Measurements from ENCODE around the gene TBL1X. TPM values are rescaled to one million over a fixed set of nuclear protein-coding genes. Genes with fewer than 3 reads are reported as not detected.

TBL1X gene
- total RNA-seq, 1 experiment from 2014 or later, result 31.9 TPM

- 0 out of 2 replicates have a peak overlapping the region, but pooled peaks have one; percentile 48 for H3K4me2 ChIP-seq (ENCODE audit: low read length)
- no peak overlapping the region for H2AFZ ChIP-seq (ENCODE audit: low read length)
- H3K9me3 ChIP-seq (ENCODE audit: low read length), result no peaks in the 10 kb centered on the region
- no peak for TF ChIP-seq EZH2 (IDR thresholded peaks at IDR 0.05; ENCODE audit: low read length, unreplicated experiment)
- no peak for TF ChIP-seq CTCF (conservative IDR thresholded peaks at IDR 0.05; ENCODE audit: low read depth, low read length)
- TF ChIP-seq EZH2phosphoT487 (IDR thresholded peaks at IDR 0.05; ENCODE audit: borderline replicate concordance, low read length), result no peak
- intact Hi-C loops (cut with micrococcal nuclease), result loop anchor here (10.0 kb wide), 1 partner anchor 212 kb away; the partner anchor contains the start of gene TBL1X
- no peaks in the 10 kb centered on the region for H3F3A ChIP-seq (ENCODE audit: low read length, unreplicated experiment)
- H3K4me1 ChIP-seq (ENCODE audit: insufficient read depth, low read length), result peaks cover 9% of the 10 kb centered on the region; the same call in 1 of the 2 replicates
- H3K9me2 ChIP-seq (replicated peaks; ENCODE audit: low read length), result no peaks in the 10 kb centered on the region
- no peak overlapping the region for H3K9ac ChIP-seq (ENCODE audit: low read length)
- no peak; the same call in 1 of the 2 replicates for ATAC-seq
- H3K79me2 ChIP-seq (ENCODE audit: low read length), result no peaks in the 10 kb centered on the region
- DNase-seq, result no peak
- CTCF ChIA-PET, result no interaction called here
- no peak overlapping the region for H3K4me3 ChIP-seq (ENCODE audit: low read length)
- peak overlapping the region; percentile 70 for H3K27ac ChIP-seq (ENCODE audit: low read length)
- H3K27me3 ChIP-seq (ENCODE audit: low read length), result no peaks in the 10 kb centered on the region
- H4K20me1 ChIP-seq (ENCODE audit: low read length), result no peaks in the 10 kb centered on the region
- BruUV-seq (replicated peaks), result no TSS peak
- POLR2A ChIA-PET (ENCODE audit: unreplicated experiment), result no interaction called here
- no peaks in the 10 kb centered on the region; the same call in 1 of the 2 replicates for H3K36me3 ChIP-seq (ENCODE audit: low read depth, low read length)
These were observed 211.9 kb downstream of the TBL1X start for GRCh38 chrX:9676738-9677097.

- intact Hi-C loops (cut with micrococcal nuclease), result loop anchor here (10.0 kb wide), 1 partner anchor 212 kb away; the partner anchor contains the start of gene TBL1X
- ChIA-PET POLR2A (ENCODE audit: unreplicated experiment) (no interaction called here), CTCF (no interaction called here)
- no peaks in the 10 kb centered on the region; the same call in 1 of the 2 replicates for H3K36me3 ChIP-seq (ENCODE audit: low read depth, low read length)
- H3K9me3 ChIP-seq (ENCODE audit: low read length), result no peaks in the 10 kb centered on the region
- H3K9ac ChIP-seq (ENCODE audit: low read length), result 0 out of 2 replicates have a peak overlapping the region, but pooled peaks have one; percentile 6
- peak overlapping the region; percentile 48 for H3K4me2 ChIP-seq (ENCODE audit: low read length)
- no peaks in the 10 kb centered on the region for H3K27me3 ChIP-seq (ENCODE audit: low read length)
- H2AFZ ChIP-seq (ENCODE audit: low read length), result no peak overlapping the region
- H3K4me3 ChIP-seq (ENCODE audit: low read length), result peak overlapping the region; percentile 24
- no peaks in the 10 kb centered on the region for H3K9me2 ChIP-seq (replicated peaks; ENCODE audit: low read length)
- no TSS peak for BruUV-seq (replicated peaks)
- no peaks in the 10 kb centered on the region for H3F3A ChIP-seq (ENCODE audit: low read length, unreplicated experiment)
- H3K4me1 ChIP-seq (ENCODE audit: insufficient read depth, low read length), result peaks cover 9% of the 10 kb centered on the region; the same call in 1 of the 2 replicates
- TF ChIP-seq EZH2 (IDR thresholded peaks at IDR 0.05; ENCODE audit: low read length, unreplicated experiment) (no peak), CTCF (conservative IDR thresholded peaks at IDR 0.05; ENCODE audit: low read depth, low read length) (no peak), EZH2phosphoT487 (IDR thresholded peaks at IDR 0.05; ENCODE audit: borderline replicate concordance, low read length) (no peak)
- H3K79me2 ChIP-seq (ENCODE audit: low read length), result no peaks in the 10 kb centered on the region
- H4K20me1 ChIP-seq (ENCODE audit: low read length), result no peaks in the 10 kb centered on the region
- H3K27ac ChIP-seq (ENCODE audit: low read length), result peak overlapping the region; percentile 70
- ATAC-seq (peak; percentile 67), DNase-seq (peak; percentile 56)
These were observed 212.4 kb downstream of the TBL1X start for GRCh38 chrX:9677098-9677739.
